HuH-7 (cell line): ENCODE data around the gene TFF2.
A peak's percentile ranks its signal among the peaks of the same experiment; 100 is the strongest.

ENCODE experiments used
- DNase-seq: peaks from one replicate; pipeline ENCODE4 v3.0.0; 2011; ENCODE audit warnings: low spot score

Gene TFF2

DNA sequence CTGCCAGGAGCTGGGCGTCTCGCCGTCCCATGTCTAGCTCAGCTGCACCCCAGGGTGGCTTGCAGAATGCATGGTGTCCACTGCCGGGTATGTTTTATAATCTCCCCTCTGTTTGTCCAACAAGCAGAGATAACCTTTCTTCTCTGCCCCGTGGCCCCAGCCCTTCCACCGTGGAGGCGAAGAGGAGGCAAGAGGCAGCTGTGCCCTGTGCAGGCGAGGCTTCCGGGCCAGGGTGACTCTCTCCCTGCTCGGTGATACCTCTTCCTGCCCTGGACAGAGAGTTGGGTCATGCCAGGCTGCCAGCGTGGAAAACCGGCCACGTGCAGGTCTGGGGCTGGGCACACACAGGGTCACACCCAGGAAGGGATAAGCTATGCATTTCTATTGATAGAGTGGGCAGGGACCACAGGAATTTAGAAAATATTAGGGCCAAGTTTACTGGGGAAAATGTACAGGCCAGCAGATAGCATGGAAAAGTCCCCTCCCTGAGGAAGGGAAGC is at the start of gene TFF2:
TFF2 (minus strand) TSS at position 68 of the 500 bp plus-strand sequence; CDS start at position 31, 37 bp downstream.
- DNase-seq: no peak

- no peak for DNase-seq
Observed at GRCh38 chr21:42400525-42400924, 49.7 kb upstream of the TFF2 start.

GRCh38 chr21:42398436-42399028 is 47.7 kb upstream of the TFF2 start:
- DNase-seq: no peak

DNA sequence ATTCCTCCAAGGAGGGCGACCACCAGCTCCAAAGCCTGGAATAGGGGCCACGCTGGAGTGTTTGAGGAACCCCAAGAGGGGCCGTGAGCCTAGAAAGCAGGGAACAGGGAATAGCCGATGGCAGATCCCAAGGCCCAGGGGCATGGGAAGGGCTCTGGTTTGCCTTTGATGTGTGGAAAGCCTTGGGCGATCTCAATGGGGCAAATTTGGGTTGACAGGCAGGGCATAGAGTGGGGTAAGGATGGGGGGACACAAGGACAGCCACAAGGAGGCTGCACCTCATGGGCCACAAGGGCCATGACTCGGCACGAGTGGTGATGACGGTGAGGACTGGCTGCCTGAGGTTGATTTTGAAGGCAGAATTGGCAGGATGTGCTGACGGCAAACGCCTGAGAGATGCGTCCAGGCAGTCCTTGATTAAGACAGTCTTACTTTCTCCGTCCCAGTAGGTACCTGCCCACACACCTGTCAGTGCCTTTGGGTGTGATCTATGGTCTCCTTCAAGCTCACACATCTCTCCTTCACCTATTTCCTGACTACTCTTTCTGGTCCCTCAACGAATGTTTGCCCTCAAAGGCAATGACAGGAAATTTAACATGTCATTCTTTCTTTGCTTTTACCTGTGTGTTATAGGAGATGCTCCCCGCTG is 47.1 kb upstream of the TFF2 start:
- DNase-seq: no peak

DNA sequence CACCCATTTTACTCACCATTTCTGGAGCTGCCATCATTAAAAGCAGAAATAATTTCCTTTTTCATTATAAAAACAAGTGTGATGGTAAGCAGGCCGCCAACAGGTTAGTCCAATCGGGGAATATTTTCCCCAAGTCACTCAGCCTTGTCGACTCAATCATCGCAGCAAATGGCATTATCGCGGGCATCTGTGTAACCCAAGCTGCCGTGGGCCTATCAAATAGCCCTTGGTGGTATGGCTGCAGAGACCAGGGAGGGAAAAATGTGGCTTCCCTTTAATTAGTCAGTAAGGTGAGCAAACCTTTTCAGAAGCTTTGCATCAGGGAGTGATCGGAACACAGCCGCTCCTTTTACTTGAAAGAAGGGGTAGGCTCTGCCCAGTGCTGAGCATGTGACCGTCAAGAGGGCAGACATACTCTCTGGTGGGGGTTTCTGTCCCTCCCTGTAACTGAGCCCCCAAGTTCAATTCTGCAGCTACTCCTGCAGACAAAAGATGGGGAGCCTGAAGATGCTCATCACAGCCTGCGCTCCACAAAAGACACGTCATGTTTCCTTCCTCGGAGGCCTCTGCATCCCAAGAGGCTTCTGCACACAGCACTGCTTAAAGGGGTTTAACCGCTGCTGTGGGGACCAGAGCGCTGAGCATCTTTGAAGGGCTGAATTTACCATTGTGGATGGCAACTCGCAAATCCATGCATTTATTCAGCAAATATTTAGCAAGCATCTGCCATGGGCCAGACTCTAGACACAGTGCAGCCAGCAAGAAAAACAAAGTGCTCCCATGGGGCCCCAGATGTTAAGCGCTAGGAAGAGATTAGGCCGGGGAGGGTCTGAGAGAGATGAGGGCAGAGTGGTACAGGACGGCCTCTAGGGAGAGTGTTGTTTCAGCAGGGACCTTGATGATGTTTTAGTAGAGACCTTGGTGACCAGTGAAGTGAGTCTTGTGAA is 46.3 kb upstream of the TFF2 start:
- no peak for DNase-seq

GRCh38 chr21:42395905-42396651 is 45.3 kb upstream of the TFF2 start, which contains the start of gene TMPRSS3:
Gene TMPRSS3, minus strand, starts transcription at chr21:42396052. Its CDS starts 635 bp downstream, at chr21:42395417.
- no peak for DNase-seq

DNA sequence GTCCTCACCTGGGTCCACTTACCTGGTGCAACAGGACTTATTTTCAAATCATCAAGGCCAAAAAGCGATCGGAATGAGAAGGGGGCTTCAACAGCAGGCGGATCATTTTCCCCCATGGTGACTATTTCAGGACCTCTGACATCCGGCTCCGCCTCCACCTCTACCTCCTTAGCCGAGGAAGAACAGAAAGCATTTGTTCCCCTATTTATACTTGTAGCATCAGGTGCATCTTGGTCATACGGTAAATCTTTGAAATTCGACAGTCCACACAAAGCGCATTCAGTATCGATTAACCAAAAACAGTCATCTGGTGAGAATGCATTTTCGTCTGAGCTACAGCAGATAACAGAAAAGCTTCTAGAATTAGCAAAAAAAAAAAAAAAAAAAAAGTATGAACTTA is 44.5 kb upstream of the TFF2 start:
- DNase-seq: no peak

DNA sequence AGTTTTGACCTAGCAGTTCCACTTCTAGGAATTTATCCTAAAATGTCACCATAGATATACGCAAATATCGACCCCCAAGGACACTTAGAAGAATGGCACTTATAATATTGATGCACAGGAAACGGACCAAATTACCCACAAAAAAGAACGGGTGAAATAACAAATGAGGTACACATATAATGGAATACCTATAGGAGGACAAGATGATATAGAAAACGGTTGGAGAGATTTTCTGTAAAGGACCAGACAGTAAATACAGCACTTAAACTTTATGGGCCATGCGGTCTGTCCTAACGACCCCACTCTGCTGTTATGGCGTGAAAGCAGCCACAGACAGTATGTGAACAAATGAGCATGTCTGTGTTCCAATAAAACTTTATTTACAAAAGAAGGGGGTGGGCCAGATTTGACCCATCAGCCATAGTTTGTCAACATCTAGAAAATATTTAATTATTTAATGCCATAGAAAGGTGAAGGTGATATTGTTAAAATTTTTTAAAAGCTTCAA is 42.7 kb upstream of the TFF2 start:
- no peak for DNase-seq

DNA sequence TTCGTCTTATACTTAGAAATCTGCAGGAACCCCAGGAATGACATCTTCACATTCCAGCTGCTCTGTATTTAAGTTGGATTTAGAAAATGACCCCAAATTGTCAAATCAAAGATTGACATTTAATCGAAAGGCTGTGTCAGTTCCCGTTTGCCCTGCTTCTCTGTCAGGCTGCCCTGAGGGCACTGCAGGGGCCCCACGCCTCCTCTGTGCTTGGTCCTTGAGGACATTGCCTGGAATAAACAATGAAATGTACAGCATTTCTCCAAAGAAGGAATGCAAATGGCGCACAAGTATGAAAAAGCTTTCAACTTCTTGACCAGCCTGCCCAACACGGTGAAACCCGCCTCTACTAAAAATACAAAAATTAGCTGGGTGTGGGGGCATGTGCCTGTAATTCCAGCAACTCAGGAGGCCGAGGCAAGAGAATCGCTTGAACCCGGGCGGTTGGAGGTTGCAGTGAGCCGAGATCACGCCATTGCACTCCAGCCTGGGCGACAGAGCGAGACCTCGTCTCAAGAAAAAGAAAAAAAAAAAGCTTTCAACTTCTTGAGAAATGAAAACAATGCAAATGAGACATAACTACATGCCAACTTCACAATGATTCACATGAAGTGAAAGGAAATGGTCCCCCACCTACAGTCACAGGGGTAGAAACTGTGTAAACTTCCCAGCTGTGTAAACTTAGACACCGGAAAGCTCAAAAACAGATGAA is 42.1 kb upstream of the TFF2 start:
- no peak for DNase-seq

DNA sequence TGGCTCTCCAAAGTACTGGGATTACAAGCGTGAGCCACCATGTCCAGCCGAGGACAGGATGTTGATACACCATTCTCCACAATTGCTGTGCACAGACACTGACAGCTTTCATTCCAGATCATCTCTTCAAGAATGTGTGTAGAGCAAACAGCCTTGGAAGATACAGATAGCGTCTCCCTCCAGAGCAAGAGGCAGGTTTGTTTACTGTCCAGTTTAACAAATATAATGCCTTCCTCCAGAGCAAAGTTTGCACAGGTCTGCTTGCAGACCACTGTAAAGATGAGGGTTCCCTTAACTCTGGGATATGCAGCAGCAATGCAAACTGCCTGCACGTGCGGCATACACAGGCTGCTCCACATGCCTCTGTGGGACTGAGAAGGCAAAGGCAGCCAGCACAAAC is 40.5 kb upstream of the TFF2 start:
- DNase-seq: no peak

GRCh38 chr21:42390696-42391095 is 39.9 kb upstream of the TFF2 start:
- no peak for DNase-seq

- no peak for DNase-seq
Observed at GRCh38 chr21:42390193-42390592, 39.4 kb upstream of the TFF2 start.

DNA sequence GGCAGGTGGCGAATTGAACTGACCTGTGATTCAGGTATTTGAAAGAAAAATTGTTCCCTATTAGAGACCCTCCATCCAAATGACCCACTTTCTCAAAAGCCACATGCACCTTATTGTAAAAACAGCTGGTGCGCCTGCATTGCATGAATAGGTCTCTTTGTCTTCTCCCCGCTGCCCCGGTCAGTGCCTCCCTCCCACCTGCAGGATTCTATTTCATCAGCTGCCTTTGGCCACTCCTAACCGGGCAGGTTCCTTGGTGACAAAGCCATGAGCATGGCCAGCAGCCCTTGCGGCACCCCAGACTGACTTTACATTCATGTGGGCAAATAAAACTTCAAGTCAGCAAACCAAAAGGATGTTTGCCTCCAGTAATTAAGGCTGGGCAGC is 38.6 kb upstream of the TFF2 start:
- DNase-seq: peak; percentile 45

- DNase-seq: no peak
Observed at GRCh38 chr21:42388740-42389448, 38.1 kb upstream of the TFF2 start.

- no peak for DNase-seq
Observed at GRCh38 chr21:42387843-42388340, 37.1 kb upstream of the TFF2 start.

- no peak for DNase-seq
Observed at GRCh38 chr21:42387164-42387563, 36.4 kb upstream of the TFF2 start.

- no peak for DNase-seq
Observed at GRCh38 chr21:42386034-42386591, 35.3 kb upstream of the TFF2 start.

DNA sequence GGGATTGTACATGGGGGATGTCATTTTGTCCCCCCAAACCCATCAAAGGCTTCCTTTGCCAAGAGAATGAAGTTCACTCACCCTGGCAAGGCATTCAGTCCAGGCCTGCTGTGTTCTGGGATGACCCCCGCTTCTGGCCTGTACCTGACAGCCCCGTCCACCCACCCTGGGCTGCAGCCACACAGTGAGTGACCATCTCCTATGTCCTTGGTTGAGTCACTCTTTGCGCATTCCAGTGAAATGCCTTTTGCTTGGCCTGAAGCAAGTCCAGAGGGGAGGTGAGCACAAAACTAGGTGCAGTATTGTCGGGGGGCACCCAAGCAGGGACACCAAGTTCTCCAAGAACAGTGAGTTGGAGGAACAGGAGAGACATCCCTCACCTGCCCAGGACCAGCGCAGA is 34.8 kb upstream of the TFF2 start:
- DNase-seq: no peak

- no peak for DNase-seq
Observed at GRCh38 chr21:42384989-42385388, 34.2 kb upstream of the TFF2 start.
